ENCODE measurements around the gene CFAP77.
"Not testable (repeated sequence)": the region's sequence is repeated elsewhere in the genome, so short reads cannot be mapped to it uniquely, and the experiment has no call there.

CFAP77 gene

DNA sequence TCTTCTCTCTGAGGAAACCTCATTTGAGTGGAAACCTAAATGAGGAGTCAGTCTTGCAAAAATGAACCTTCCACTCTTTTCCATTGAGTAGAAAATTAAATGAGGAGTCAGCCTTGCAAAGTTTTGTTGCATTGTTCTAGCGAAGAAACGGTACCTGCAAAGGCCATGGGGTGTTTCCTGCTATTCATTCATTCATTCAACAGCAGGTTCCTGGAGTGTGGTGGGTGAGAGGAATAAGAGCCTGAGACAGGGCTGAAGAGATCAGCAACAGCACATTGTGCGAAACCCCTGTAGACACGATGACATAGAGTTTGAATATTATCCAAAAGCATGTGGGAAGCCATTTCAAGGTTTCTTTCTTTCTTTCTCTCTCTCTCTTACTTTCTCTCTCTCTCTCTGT lies 40.6 kb upstream of the CFAP77 start (continued):
- TF ChIP-seq, protein P1, sequence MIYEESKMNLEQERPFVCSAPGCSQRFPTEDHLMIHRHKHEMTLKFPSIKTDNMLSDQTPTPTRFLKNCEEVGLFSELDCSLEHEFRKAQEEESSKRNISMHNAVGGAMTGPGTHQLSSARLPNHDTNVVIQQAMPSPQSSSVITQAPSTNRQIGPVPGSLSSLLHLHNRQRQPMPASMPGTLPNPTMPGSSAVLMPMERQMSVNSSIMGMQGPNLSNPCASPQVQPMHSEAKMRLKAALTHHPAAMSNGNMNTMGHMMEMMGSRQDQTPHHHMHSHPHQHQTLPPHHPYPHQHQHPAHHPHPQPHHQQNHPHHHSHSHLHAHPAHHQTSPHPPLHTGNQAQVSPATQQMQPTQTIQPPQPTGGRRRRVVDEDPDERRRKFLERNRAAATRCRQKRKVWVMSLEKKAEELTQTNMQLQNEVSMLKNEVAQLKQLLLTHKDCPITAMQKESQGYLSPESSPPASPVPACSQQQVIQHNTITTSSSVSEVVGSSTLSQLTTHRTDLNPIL (CRISPR knock-in tag; IDR thresholded peaks at IDR 0.05; ENCODE audit: low read depth), result no peak
- TF ChIP-seq, protein P2, sequence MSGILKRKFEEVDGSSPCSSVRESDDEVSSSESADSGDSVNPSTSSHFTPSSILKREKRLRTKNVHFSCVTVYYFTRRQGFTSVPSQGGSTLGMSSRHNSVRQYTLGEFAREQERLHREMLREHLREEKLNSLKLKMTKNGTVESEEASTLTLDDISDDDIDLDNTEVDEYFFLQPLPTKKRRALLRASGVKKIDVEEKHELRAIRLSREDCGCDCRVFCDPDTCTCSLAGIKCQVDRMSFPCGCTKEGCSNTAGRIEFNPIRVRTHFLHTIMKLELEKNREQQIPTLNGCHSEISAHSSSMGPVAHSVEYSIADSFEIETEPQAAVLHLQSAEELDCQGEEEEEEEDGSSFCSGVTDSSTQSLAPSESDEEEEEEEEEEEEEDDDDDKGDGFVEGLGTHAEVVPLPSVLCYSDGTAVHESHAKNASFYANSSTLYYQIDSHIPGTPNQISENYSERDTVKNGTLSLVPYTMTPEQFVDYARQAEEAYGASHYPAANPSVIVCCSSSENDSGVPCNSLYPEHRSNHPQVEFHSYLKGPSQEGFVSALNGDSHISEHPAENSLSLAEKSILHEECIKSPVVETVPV (CRISPR knock-in tag; IDR thresholded peaks at IDR 0.05), result no peak

- TF ChIP-seq, protein P3, sequence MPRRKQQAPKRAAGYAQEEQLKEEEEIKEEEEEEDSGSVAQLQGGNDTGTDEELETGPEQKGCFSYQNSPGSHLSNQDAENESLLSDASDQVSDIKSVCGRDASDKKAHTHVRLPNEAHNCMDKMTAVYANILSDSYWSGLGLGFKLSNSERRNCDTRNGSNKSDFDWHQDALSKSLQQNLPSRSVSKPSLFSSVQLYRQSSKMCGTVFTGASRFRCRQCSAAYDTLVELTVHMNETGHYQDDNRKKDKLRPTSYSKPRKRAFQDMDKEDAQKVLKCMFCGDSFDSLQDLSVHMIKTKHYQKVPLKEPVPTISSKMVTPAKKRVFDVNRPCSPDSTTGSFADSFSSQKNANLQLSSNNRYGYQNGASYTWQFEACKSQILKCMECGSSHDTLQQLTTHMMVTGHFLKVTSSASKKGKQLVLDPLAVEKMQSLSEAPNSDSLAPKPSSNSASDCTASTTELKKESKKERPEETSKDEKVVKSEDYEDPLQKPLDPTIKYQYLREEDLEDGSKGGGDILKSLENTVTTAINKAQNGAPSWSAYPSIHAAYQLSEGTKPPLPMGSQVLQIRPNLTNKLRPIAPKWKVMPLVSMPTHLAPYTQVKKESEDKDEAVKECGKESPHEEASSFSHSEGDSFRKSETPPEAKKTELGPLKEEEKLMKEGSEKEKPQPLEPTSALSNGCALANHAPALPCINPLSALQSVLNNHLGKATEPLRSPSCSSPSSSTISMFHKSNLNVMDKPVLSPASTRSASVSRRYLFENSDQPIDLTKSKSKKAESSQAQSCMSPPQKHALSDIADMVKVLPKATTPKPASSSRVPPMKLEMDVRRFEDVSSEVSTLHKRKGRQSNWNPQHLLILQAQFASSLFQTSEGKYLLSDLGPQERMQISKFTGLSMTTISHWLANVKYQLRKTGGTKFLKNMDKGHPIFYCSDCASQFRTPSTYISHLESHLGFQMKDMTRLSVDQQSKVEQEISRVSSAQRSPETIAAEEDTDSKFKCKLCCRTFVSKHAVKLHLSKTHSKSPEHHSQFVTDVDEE (CRISPR knock-in tag; IDR thresholded peaks at IDR 0.05), result no peak
- TF ChIP-seq TCF4 (CRISPR knock-in tag; IDR thresholded peaks at IDR 0.05; ENCODE audit: borderline replicate concordance) (no peak), ARNTL (CRISPR knock-in tag; IDR thresholded peaks at IDR 0.05; ENCODE audit: borderline replicate concordance, low read depth) (no peak), ZNF8 (CRISPR knock-in tag; IDR thresholded peaks at IDR 0.05) (no peak), ZFP3 (CRISPR knock-in tag; IDR thresholded peaks at IDR 0.05) (no peak), BACH2 (CRISPR knock-in tag; IDR thresholded peaks at IDR 0.05; ENCODE audit: borderline replicate concordance) (no peak), PPARA (CRISPR knock-in tag; IDR thresholded peaks at IDR 0.05; ENCODE audit: borderline replicate concordance) (no peak), GLIS3 (CRISPR knock-in tag; IDR thresholded peaks at IDR 0.05) (no peak)
- TF ChIP-seq, protein P4, sequence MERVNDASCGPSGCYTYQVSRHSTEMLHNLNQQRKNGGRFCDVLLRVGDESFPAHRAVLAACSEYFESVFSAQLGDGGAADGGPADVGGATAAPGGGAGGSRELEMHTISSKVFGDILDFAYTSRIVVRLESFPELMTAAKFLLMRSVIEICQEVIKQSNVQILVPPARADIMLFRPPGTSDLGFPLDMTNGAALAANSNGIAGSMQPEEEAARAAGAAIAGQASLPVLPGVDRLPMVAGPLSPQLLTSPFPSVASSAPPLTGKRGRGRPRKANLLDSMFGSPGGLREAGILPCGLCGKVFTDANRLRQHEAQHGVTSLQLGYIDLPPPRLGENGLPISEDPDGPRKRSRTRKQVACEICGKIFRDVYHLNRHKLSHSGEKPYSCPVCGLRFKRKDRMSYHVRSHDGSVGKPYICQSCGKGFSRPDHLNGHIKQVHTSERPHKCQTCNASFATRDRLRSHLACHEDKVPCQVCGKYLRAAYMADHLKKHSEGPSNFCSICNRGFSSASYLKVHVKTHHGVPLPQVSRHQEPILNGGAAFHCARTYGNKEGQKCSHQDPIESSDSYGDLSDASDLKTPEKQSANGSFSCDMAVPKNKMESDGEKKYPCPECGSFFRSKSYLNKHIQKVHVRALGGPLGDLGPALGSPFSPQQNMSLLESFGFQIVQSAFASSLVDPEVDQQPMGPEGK (CRISPR knock-in tag; IDR thresholded peaks at IDR 0.05; ENCODE audit: borderline replicate concordance), result no peak
- TF ChIP-seq, protein P2 (CRISPR knock-in tag; IDR thresholded peaks at IDR 0.05), result no peak
- TF ChIP-seq, protein P1 (CRISPR knock-in tag; IDR thresholded peaks at IDR 0.05; ENCODE audit: low read depth), result no peak
- ATAC-seq, result no peak
Measured at GRCh38 chr9:132370592-132370991, 39.4 kb upstream of the CFAP77 start.

DNA sequence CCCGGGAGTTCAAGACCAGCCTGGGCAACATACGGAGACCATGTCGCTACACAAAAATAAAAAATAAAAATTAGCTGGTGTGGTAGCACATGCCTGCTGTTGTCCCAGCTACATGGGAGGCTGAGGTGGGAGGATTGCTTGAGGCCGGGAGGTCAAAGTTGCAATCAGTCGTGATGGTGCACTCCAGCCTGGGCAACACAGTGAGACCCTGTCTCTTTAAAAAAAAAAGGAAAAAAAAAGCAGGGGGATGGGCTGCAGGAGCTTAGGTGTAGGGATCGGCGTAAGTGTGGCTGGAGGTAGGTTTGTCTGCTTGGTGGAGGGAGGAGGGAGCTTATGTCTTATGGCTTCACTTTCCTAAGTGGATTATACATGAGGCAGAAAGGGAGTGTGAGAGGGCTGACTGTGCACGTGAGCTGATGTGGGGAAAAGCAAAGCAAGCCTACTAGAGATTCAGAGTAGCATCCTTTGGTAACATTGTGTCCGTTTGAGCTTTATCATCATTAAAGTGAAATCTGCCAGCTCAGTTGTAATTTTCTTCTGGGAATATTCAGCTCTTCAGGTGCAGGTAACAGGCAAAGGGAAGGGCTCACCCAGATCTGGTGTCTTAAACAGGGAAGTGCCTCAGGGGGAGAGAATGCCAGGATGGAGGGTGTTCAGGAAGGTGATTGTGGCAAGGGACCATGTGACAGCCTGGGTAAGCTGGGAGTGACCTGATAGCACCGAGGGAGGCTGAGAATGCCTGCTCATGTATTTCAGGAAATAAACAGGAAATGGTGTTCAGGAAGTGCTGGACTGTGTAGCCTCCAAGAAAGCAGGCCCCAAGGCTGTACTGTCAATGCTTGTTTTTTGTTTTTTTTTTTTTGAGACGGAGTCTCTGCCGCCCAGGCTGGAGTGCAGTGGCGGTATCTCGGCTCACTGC lies 37.6 kb upstream of the CFAP77 start:
- peak; percentile 28 for ATAC-seq
- TF ChIP-seq ZC3H10 (CRISPR knock-in tag; IDR thresholded peaks at IDR 0.05), result no peak
- TF ChIP-seq, protein P2 (CRISPR knock-in tag; IDR thresholded peaks at IDR 0.05), result no peak
- no peak for TF ChIP-seq CSDC2 (CRISPR knock-in tag; IDR thresholded peaks at IDR 0.05)
- TF ChIP-seq TOX (CRISPR knock-in tag; IDR thresholded peaks at IDR 0.05; ENCODE audit: borderline replicate concordance), result no peak
- TF ChIP-seq RARB (CRISPR knock-in tag; IDR thresholded peaks at IDR 0.05), result no peak
- no peak for TF ChIP-seq ZNF565 (CRISPR knock-in tag; conservative IDR thresholded peaks at IDR 0.05; ENCODE audit: low read depth)

- not testable (repeated sequence) for ATAC-seq
Measured at GRCh38 chr9:132377769-132378168, 32.2 kb upstream of the CFAP77 start.

GRCh38 chr9:132378416-132378815 lies 31.6 kb upstream of the CFAP77 start:
- not testable (repeated sequence) for ATAC-seq

Measured in SK-N-SH treated with all-trans-retinoic acid at 6 μM for 48 hours (cell line).